ENCODE measurements around the gene TXNRD1.
"Not testable (repeated sequence)": the region's sequence is repeated elsewhere in the genome, so short reads cannot be mapped to it uniquely, and the experiment has no call there.

Gene TXNRD1

GRCh38 chr12:104331376-104331775, 115.8 kb downstream of the TXNRD1 start:
- no peak for DNase-seq

GRCh38 chr12:104332273-104332672, 116.7 kb downstream of the TXNRD1 start:
- DNase-seq = not testable (repeated sequence)

DNA sequence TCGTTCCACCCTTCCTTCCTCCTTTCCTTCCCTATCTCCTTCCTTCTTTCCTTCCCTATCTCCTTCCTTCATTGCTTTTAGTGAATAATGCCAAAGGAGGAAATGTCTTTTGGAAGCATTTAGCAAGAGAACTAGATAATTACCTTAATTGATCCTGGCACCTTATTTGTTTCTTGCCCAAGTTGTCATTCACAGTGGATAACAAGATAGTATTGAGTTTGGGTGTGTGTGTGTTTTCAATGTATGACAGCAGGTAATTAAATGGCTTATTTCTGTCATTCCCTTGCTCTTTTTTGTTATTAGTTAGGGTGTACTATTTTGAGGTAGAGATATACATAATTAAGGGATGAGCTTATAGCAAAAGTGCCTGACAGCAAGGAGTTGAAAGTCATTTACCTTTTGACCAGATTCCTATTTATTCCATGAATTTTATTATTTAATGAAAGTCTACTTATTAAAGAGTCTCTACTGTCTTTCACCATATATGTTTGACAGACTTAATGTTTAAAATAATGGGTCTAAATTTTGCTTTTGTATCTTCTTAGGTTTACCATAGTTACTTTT, 118.2 kb downstream of the TXNRD1 start:
- no peak for DNase-seq

DNA sequence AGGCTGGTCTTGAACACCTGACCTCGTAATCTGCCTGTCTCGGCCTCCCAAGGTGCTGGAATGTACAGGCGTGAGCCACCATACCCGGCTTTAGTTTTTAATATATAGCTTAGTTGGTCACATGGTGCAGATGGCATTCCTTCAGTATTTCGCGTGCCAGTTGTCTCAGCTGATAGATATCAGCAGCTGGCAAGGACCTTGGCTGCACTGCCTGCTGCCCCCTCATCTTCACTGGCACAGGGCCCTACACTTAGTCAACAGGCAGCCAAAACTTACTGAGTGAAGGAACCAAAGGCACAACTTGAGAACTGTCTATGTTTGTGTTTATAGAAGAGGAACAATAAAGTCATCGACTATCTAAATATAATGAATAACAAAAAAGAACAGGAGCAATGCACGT, 119.0 kb downstream of the TXNRD1 start:
- DNase-seq = no peak

- DNase-seq = no peak
Measured at GRCh38 chr12:104336115-104336514, 120.5 kb downstream of the TXNRD1 start.

DNA sequence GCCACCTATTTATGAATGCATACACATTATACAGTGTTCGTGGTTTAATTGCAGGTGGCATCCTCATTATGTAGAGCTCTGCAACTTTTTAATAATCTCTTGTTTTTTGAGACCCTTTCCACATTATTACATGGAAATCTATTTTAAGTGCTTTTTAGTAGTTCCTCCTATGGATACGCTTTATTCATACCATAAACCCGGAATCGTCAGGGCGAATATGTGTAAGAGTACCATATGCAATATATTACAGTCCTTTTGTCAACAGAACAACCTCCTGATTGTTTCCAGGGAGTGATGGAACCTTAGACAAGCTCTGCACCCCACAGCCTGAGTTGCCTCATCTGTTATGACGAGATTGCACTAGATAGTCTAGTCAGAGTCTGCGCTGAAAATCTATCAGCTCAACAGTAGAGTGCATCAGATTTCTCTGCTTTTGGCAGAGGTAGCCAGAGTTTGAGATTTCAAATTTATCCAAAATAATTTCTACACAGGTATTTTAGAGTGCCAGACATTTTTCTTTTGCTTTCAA, 121.5 kb downstream of the TXNRD1 start:
- no peak for DNase-seq

- DNase-seq = no peak
Measured at GRCh38 chr12:104339663-104340062, 124.1 kb downstream of the TXNRD1 start.

GRCh38 chr12:104340177-104340576, 124.6 kb downstream of the TXNRD1 start:
- DNase-seq = no peak

DNA sequence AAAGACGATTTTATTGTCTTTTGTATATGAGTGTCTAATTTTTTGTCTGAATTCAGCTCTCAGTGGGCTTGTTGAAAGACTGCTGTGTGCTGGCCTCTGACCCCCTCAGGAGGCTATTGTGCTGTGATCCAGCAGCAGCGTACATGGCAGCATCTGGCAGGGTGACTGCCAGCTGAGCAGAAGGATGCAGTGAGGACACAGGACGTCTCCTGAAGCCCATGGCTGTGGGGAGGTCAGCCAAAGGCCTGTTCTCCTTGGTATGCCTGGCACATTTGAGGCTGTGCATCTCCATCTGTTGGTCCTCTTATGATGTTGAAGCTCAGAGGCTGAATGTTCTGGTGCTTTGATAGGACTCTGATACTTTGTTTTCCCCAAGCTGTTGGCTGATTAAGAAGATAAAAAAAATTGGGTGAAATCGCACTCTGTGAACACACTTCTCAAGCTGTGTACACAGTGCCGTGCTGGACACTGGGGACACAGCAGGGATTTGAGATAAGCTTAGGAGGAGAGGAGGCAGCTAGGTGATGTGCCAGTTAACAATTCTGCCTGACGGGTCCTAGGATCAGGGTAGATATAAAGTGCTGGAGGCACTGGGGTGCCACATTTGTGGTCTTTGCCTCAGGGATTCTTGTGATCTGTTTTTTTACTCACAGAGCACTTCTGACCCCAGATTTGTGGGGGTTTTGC, 125.5 kb downstream of the TXNRD1 start:
- DNase-seq = no peak

DNA sequence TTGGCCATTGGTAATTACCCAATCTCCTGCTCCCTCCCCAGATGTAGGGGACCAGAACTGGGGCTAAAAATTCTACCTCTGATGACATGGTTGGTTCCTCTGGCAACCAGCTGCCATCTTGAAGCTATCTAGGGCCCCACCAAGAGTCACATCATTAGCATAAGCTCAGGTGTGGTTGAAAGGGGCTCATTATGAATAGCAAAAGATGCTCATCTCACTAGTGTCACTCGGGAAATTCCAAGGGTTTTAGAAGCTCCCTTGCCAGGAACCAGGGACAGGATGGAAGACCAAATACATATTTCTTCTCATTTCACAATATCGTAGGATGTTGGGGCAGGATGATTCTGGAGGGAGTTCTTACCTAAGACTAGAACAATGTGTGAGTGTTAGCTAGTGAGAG, 126.6 kb downstream of the TXNRD1 start:
- no peak for DNase-seq

DNA sequence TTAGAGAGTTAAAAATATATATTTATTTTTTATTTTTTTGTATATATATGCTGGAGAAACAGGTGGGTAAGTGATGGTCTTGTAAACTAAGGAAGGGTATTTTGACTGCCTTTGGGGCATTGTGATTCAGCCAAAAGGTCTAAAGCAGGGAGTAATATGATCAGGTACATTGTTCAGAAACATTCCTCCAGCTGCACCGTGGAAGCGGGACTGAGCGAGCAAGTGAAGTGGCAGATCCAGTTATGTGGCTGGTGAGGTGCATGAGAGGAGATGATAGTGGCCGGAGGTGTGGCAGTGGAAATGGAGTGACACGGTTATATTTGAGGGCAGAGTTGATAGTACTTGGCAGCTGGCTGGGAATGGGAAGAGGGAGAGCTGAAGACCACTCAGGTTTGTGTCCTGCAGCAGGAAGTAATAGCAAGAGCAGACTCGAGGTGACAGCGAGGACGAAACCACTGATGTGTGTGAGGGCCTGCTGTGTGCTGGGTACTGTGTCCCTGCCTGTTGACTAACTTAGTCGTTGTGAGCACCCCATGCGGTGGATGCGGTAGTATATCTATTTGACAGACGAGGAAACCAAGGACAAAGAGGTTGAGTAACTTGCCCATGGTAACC, 127.2 kb downstream of the TXNRD1 start:
- DNase-seq = no peak

GRCh38 chr12:104344682-104345081, 129.1 kb downstream of the TXNRD1 start:
- DNase-seq = no peak

GRCh38 chr12:104345234-104346066, 129.9 kb downstream of the TXNRD1 start:
- DNase-seq = no peak

GRCh38 chr12:104347374-104348075, 131.9 kb downstream of the TXNRD1 start:
- no peak for DNase-seq

GRCh38 chr12:104348283-104348993, 132.9 kb downstream of the TXNRD1 start:
- DNase-seq = no peak

DNA sequence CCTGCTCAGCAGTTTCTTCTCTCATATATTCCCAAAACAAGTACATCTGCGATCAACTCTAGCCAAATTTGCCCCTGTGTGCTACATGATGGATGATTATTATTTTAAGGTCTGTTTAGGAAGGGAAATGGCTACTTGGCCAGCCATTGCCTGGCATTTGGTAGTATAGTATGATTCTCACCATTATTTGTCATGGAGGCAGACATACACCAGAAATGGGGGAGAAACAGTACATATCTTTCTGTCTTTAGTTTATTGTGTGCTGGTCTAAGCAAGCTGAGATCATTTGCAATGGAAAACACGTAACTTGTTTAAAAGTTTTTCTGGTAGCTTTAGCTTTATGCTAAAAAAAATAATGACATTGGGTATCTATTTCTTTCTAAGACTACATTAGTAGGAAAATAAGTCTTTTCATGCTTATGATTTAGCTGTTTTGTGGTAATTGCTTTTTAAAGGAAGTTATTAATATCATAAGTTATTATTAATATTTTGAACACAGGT, 133.5 kb downstream of the TXNRD1 start:
- no peak for DNase-seq

DNA sequence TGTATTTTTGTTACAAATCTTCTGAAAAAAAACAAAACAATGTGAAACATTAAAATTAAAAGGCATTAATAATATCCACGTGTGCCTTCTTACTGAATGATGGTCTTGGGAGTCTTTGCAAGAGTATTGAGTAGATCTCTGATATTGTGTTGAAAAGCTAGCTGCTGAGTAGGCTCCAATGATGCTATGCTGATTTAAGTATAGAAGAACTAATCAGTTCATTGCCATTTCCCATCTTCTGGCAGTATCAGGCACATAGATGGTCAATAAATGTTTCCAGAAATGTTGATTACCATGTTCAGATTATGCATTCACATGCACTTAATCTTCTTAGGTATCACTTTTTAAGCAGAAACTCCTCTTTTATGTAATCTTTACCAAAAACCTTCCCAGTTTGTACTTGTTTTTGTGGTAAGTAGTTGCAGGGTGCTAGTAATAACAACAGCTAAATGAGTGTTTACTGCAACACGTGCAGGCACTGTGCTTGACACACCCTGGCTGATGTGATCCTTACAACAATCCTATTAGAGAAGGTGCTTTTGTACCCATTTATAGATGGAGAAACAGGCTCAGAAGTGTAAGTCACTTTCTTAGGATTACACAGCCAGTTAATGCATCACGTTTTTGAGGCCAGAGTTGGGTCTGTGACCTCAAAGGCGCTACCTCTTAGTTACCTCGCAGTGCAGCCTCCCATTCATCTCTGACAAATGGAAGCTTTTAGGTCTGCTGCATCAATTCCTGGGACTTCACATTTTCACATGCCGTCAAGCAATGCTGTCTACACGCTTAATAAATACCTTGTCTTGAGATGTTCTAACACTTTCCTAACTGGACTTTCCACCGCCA, 134.9 kb downstream of the TXNRD1 start:
- DNase-seq = no peak

GRCh38 chr12:104351057-104351983, 135.7 kb downstream of the TXNRD1 start:
- DNase-seq = no peak

DNA sequence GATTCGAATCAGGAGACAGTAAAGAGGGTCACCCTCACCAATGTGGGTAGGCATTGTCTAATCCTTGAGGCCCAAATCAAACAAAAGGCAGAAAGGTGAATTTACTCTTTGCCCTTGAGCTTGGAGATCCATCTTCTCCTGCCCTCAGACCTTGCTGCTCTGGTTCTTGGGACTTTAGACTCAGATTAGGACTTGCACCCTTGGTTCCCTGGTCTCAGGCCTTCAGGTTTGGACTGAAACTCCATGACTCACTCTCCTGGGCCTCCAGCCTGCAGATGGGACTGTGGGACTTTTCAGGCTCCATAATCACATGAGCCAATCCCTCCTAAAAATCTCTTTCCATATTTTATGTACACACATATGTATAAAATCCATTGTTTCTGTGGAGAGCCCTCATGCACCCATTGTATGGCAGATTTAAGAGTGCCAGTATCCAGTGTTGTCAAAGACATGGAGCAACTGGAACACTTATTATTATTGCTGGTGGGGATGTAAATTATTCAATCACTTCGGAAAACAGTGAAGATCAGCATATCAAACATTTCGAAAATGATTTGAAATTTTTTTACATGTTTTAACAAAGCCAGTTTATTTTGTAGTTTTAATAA, 136.6 kb downstream of the TXNRD1 start:
- no peak for DNase-seq

Data from activated naive CD4-positive, alpha-beta T cell treated with anti-CD3 and anti-CD28 coated beads, Interleukin-2, amount 50 U/mL, for 16 hours (primary cell).